ENCODE measurements around the gene ELMO1. TPM values are rescaled to one million over a fixed set of nuclear protein-coding genes. Genes with fewer than 3 reads are reported as not detected.
"Not testable (repeated sequence)": the region's sequence is repeated elsewhere in the genome, so short reads cannot be mapped to it uniquely, and the experiment has no call there.

Gene ELMO1
- total and polyA plus RNA-seq, 9 donors = 8.9 to 48.9 (median 28.0) TPM

- H3K4me3 ChIP-seq = no peak overlapping the region
- no peak for DNase-seq
- intact Hi-C loops (cut with DNase I) = no loop called here
- H3K36me3 ChIP-seq = no peaks in the 10 kb centered on the region
- no peak overlapping the region for H3K27ac ChIP-seq
- 90 to 94% (median 92%) methylated on average over 3 of the region's 3 CpGs for WGBS, 3 donors
- no peaks in the 10 kb centered on the region for H3K27me3 ChIP-seq
- TF ChIP-seq POLR2A (IDR thresholded peaks at IDR 0.05) (no peak), CTCF (IDR thresholded peaks at IDR 0.05) (no peak), EP300 (IDR thresholded peaks at IDR 0.05) (no peak)
- peaks cover 2% of the 10 kb centered on the region for H3K4me1 ChIP-seq (ENCODE audit: insufficient read depth)
- H3K9me3 ChIP-seq = no peaks in the 10 kb centered on the region
These were observed 465.9 kb downstream of the ELMO1 start for GRCh38 chr7:36982766-36983165.

- Histone ChIP-seq H3K27ac (no peak overlapping the region), H3K9me3 (no peaks in the 10 kb centered on the region), H3K36me3 (no peaks in the 10 kb centered on the region), H3K27me3 (no peaks in the 10 kb centered on the region), H3K4me1 (ENCODE audit: insufficient read depth) (peaks cover 2% of the 10 kb centered on the region), H3K4me3 (no peak overlapping the region)
- DNase-seq = peak in 1 of 5 donors; percentile 20
- TF ChIP-seq CTCF (IDR thresholded peaks at IDR 0.05) = no peak
- TF ChIP-seq EP300 (IDR thresholded peaks at IDR 0.05) = no peak
- no peak for TF ChIP-seq POLR2A (IDR thresholded peaks at IDR 0.05)
- intact Hi-C loops (cut with DNase I) = no loop called here
- 16 to 31% (median 28%) methylated on average over 3 of the region's 3 CpGs for WGBS, 3 donors
These were observed 468.8 kb downstream of the ELMO1 start for GRCh38 chr7:36979810-36980248.

- H3K9me3 ChIP-seq = no peaks in the 10 kb centered on the region
- H3K27ac ChIP-seq = no peak overlapping the region
- WGBS, 3 donors = 50 to 55% (median 51%) methylated on average over 2 of the region's 2 CpGs
- no peak for DNase-seq
- no peak for TF ChIP-seq EP300 (IDR thresholded peaks at IDR 0.05)
- no peak for TF ChIP-seq POLR2A (IDR thresholded peaks at IDR 0.05)
- TF ChIP-seq CTCF (IDR thresholded peaks at IDR 0.05) = no peak
- H3K27me3 ChIP-seq = no peaks in the 10 kb centered on the region
- H3K36me3 ChIP-seq = no peaks in the 10 kb centered on the region
- intact Hi-C loops (cut with DNase I) = no loop called here
- H3K4me3 ChIP-seq = no peak overlapping the region
- H3K4me1 ChIP-seq (ENCODE audit: insufficient read depth) = peaks cover 2% of the 10 kb centered on the region
These were observed 470.2 kb downstream of the ELMO1 start for GRCh38 chr7:36978461-36978860.

GRCh38 chr7:36977878-36978277, 470.8 kb downstream of the ELMO1 start:
- Histone ChIP-seq H3K4me3 (no peak overlapping the region), H3K36me3 (no peaks in the 10 kb centered on the region), H3K9me3 (no peaks in the 10 kb centered on the region), H3K27ac (no peak overlapping the region), H3K4me1 (ENCODE audit: insufficient read depth) (peaks cover 2% of the 10 kb centered on the region), H3K27me3 (no peaks in the 10 kb centered on the region)
- intact Hi-C loops (cut with DNase I) = no loop called here
- no peak for DNase-seq
- TF ChIP-seq POLR2A (IDR thresholded peaks at IDR 0.05) = no peak
- no peak for TF ChIP-seq EP300 (IDR thresholded peaks at IDR 0.05)
- no peak for TF ChIP-seq CTCF (IDR thresholded peaks at IDR 0.05)

GRCh38 chr7:36973534-36973933, 475.1 kb downstream of the ELMO1 start:
- H3K9me3 ChIP-seq; H3K27me3 ChIP-seq; H3K27ac ChIP-seq; H3K4me1 ChIP-seq (ENCODE audit: insufficient read depth); H3K36me3 ChIP-seq; H3K4me3 ChIP-seq; DNase-seq; intact Hi-C loops (cut with DNase I): not testable (repeated sequence)
- 95 to 100% (median 97%) methylated on average over 20 to 28 of the region's 28 CpGs for WGBS, 3 donors

All from ovary (tissue), 9 donors.